K562 (cell line): Measurements from ENCODE around the gene ZEB2. TPM values are rescaled to one million over a fixed set of nuclear protein-coding genes. Genes with fewer than 3 reads are reported as not detected.

Experiments
- ATAC-seq: fragments of 200-7000 bp; cut with Tn5 transposase; 3 replicates; pipeline ENCODE4 v1.9.1; 2020; ENCODE audit warnings: moderate library complexity
- BruUV-seq: library from RNA; stranded (reverse); fragments of 400-500 nt; replicated peaks from 2 replicates; lab custom pipeline; 2021; lab: Mats Ljungman, UMichigan
- CTCF ChIA-PET: fragments of 300-600 bp; formaldehyde crosslinking; extraction: SDS; loops from one replicate; lab custom pipeline; 2021; ENCODE audit warnings: low intra/inter-chr PET ratio; lab: Yijun Ruan, JAX
- POLR2A ChIA-PET: fragments of 300-600, 350-650 bp; sonication (Branson Sonifier 250); formaldehyde crosslinking; extraction: SDS; loops from one replicate; lab custom pipeline; 2021; ENCODE audit warnings: antibody characterized with exemption, inconsistent platforms; lab: Yijun Ruan, JAX
- DNase-seq, 4 experiments: peaks; one replicate each; pipeline versions ENCODE4 v3.0.0 to v3.0.0-alpha.2; 2011 to 2018; ENCODE audit warnings: low spot score in 3 of 4, mixed read lengths in 3 of 4; ENCODE audit errors: extremely low read depth in 1 of 4
- FAIRE-seq: peaks from 2 replicates; lab custom pipeline; 2011; peaks lifted over from hg19 to GRCh38; lab: Jason Lieb, UNC
- H2AFZ ChIP-seq: 2 replicates; pipeline ENCODE4 v1.6.0; 2011; ENCODE audit warnings: low read depth, low read length, control low read depth, inconsistent platforms
- H3K27ac ChIP-seq: fragments of 200-600 bp; 3 replicates; pipeline ENCODE4 v1.8.0; 2011; ENCODE audit warnings: low read depth, mild to moderate bottlenecking, control low read depth, inconsistent platforms, low read length, moderate library complexity, mixed read lengths; ENCODE audit errors: extremely low read depth
- H3K27me3 ChIP-seq, 2 experiments: fragments of 300-600 bp in 1 of 2; 2 replicates in 1 of 2; 3 replicates in 1 of 2; pipeline versions ENCODE4 v1.6.0 to v1.8.0; 2011; ENCODE audit warnings: inconsistent platforms in 2 of 2, low read length in 2 of 2, mild to moderate bottlenecking in 1 of 2, mixed read lengths in 1 of 2, moderate library complexity in 1 of 2; ENCODE audit not compliant: control insufficient read depth in 2 of 2, insufficient read depth in 2 of 2
- H3K36me3 ChIP-seq: fragments of 300-600 bp; 3 replicates; pipeline ENCODE4 v1.8.0; 2011; ENCODE audit warnings: mild to moderate bottlenecking, low read length, inconsistent platforms; ENCODE audit not compliant: control insufficient read depth, insufficient read depth
- H3K4me1 ChIP-seq, 2 experiments: fragments of 200-600 bp in 1 of 2; replicated peaks in 1 of 2; 2 replicates in 1 of 2; 3 replicates in 1 of 2; pipeline versions ENCODE4 v1.5.1 to v1.8.0; 2011; ENCODE audit warnings: inconsistent platforms in 2 of 2, low read length in 2 of 2, mild to moderate bottlenecking in 1 of 2, mixed read lengths in 1 of 2, moderate library complexity in 1 of 2; ENCODE audit not compliant: control insufficient read depth in 2 of 2, insufficient read depth in 2 of 2
- H3K4me2 ChIP-seq: 2 replicates; pipeline ENCODE4 v1.6.1; 2011; ENCODE audit warnings: low read length, control low read depth, inconsistent platforms, mixed read lengths; ENCODE audit not compliant: insufficient read depth
- H3K4me3 ChIP-seq: fragments of 200-600 bp; sonication (generic), shearing (Covaris generic); 2 replicates; pipeline ENCODE4 v1.5.1; 2016; ENCODE audit warnings: control low read depth, inconsistent platforms
- H3K79me2 ChIP-seq: fragments of 200-600 bp; 3 replicates; pipeline ENCODE4 v1.8.0; 2011; ENCODE audit warnings: low read length, inconsistent platforms; ENCODE audit not compliant: control insufficient read depth, insufficient read depth
- H3K9ac ChIP-seq, 2 experiments: 2 replicates each; pipeline versions ENCODE4 v1.6.0 to v1.6.1; 2011; ENCODE audit warnings: low read depth in 2 of 2, low read length in 2 of 2, control low read depth in 1 of 2, inconsistent platforms in 1 of 2, mild to moderate bottlenecking in 1 of 2, mixed read lengths in 1 of 2; ENCODE audit not compliant: insufficient read depth in 1 of 2
- H3K9me1 ChIP-seq: one replicate; pipeline ENCODE4 v1.6.0; 2011; ENCODE audit warnings: inconsistent platforms, mild to moderate bottlenecking, low read length, moderate library complexity; ENCODE audit not compliant: control insufficient read depth, insufficient read depth
- H3K9me3 ChIP-seq: replicated peaks from 2 replicates; pipeline ENCODE4 v1.5.1; 2011; ENCODE audit warnings: low read depth, low read length, inconsistent platforms; ENCODE audit not compliant: control insufficient read depth, insufficient read depth
- H4K20me1 ChIP-seq: replicated peaks from 2 replicates; pipeline ENCODE4 v1.6.1; 2011; ENCODE audit warnings: low read length, inconsistent platforms, mixed read lengths; ENCODE audit not compliant: control insufficient read depth, insufficient read depth
- GTF2F1 ChIP-seq: IDR thresholded peaks from 2 replicates; pipeline ENCODE4 v1.6.1; 2011; ENCODE audit warnings: low read depth, low read length, improper control_type of control experiment
- ILF3 ChIP-seq: fragments of 450-650 bp; IDR thresholded peaks from 2 replicates; pipeline ENCODE4 v1.6.1; 2018; ENCODE audit warnings: antibody characterized with exemption, mild to moderate bottlenecking, moderate library complexity, borderline replicate concordance
- MXD1 ChIP-seq: fragments of 250-450 bp; sonication (Bioruptor Pico); IDR thresholded peaks from 2 replicates; pipeline ENCODE4 v1.8.0; 2021; ENCODE audit warnings: borderline replicate concordance, mild to moderate bottlenecking, moderate library complexity; ENCODE audit not compliant: poor library complexity, severe bottlenecking
- TCF7L2 ChIP-seq: fragments of 150-350 bp; IDR thresholded peaks from 2 replicates; pipeline ENCODE4 v1.6.1; 2016; ENCODE audit warnings: low read depth, mild to moderate bottlenecking, low read length, moderate library complexity
- THAP7 ChIP-seq: fragments of 250-450 bp; sonication (Bioruptor Pico); IDR thresholded peaks from 2 replicates; pipeline ENCODE4 v1.5.0; 2021
- ZNF512 ChIP-seq: IDR thresholded peaks from 2 replicates; pipeline ENCODE4 v1.6.1; 2016; ENCODE audit warnings: missing genetic modification characterization, missing compliant biosample characterization
- WGBS: fragments of 100-300 bp; shearing (Covaris generic); methylation state at CpG from one replicate; pipeline ENCODE4 v1.1.6; 2016; ENCODE audit warnings: low coverage, mixed read lengths; ENCODE audit not compliant: insufficient coverage; ENCODE audit errors: missing lambda C conversion rate; 5-methylcytosine and 5-hydroxymethylcytosine counted together
- in situ Hi-C: fragments of 300-500 bp; cut with MboI; formaldehyde crosslinking; loops from 4 replicates; pipeline ENCODE4 v1.15.0; 2018; ENCODE audit warnings: inconsistent platforms, mixed read lengths
- intact Hi-C: fragments of 100-400 bp; cut with micrococcal nuclease; formaldehyde crosslinking; loops from 2 replicates; pipeline ENCODE4 v1.14.2; 2022
- polyA plus RNA-seq, 8 experiments: library from polyadenylated mRNA; depleted of rRNA in 4 of 8; stranded (reverse) in 5 of 8; unstranded in 3 of 8; fragments of >200 nt; fragmentation: Nextera tagmentation in 2 of 8; fragmentation: Illumina TruSeq in 1 of 8; extraction: Ambion mirVana in 2 of 8; extraction: Trizol in 1 of 8; gene quantifications; 2 replicates each; pipeline versions ENCODE4 v1.2.1 to v1.2.3, GENCODE V29; 2011 to 2014; ENCODE audit warnings: inconsistent platforms in 1 of 8, missing spikeins in 1 of 8
- total RNA-seq, 7 experiments: library from RNA; depleted of rRNA in 6 of 7; stranded (reverse); fragments of >200 nt in 6 of 7; fragmentation: Illumina TruSeq in 2 of 7; extraction: Trizol in 2 of 7; gene quantifications; 2 replicates each; pipeline versions ENCODE4 v1.2.1 to v1.2.3, GENCODE V29; 2011 to 2021; ENCODE audit warnings: low replicate concordance in 1 of 7

Gene ZEB2
- total and polyA plus RNA-seq, 9 of the 15 experiments (the other 6 are each of a cell fraction or from before 2014, with no cell fraction given) = 15.1 to 113 (median 72.3) TPM

GRCh38 chr2:144529841-144530240, 9.9 kb upstream of the ZEB2 start:
- in situ Hi-C loops = no loop called here
- no peak for FAIRE-seq
- Histone ChIP-seq H3K4me1 (peaks cover 3 to 6% of the 10 kb centered on the region in 2 experiments; a peak in 4 of 5 replicates), H4K20me1 (no peaks in the 10 kb centered on the region), H3K4me3 (no peak overlapping the region), H3K9me3 (no peaks in the 10 kb centered on the region), H3K9ac (no peak overlapping the region), H3K79me2 (no peaks in the 10 kb centered on the region), H3K27ac (no peak overlapping the region), H3K4me2 (no peak overlapping the region), H3K36me3 (no peaks in the 10 kb centered on the region), H3K27me3 (no peaks in the 10 kb centered on the region), H2AFZ (peak overlapping the region; percentile 40; the same call in 1 of the 2 replicates), H3K9me1 (no peaks in the 10 kb centered on the region)
- no peak for DNase-seq
- TF ChIP-seq ZNF512 (no peak), ILF3 (no peak)
- intact Hi-C loops = loop anchor here (10.0 kb wide), 3 partner anchors 175 to 515 kb away; no protein-coding TSS in a partner anchor
- ATAC-seq = peak; percentile 51
- WGBS = 63% methylated on average over 1 of the region's 1 CpG
- BruUV-seq = no TSS peak
- POLR2A ChIA-PET = interaction anchor here (1.2 to 1.4 kb wide), 2 partner anchors 9 to 13 kb away, joined by 3 to 4 read pairs; no protein-coding TSS in a partner anchor
- CTCF ChIA-PET = no interaction called here

- CTCF ChIA-PET = no interaction called here
- no peaks in the 10 kb centered on the region for H3K27me3 ChIP-seq
- POLR2A ChIA-PET = no interaction called here
- intact Hi-C loops = loop anchor here (10.0 kb wide), 3 partner anchors 177 to 517 kb away; no protein-coding TSS in a partner anchor
- FAIRE-seq (no peak), ATAC-seq (no peak), DNase-seq (no peak)
- peaks cover 4 to 8% of the 10 kb centered on the region in 2 experiments; a peak in 4 of 5 replicates for H3K4me1 ChIP-seq
- no peak overlapping the region; a peak in 1 of 4 replicates for H3K9ac ChIP-seq
- H2AFZ ChIP-seq = peak overlapping the region; percentile 38; the same call in 1 of the 2 replicates
- H3K27ac ChIP-seq = no peak overlapping the region
- no peak overlapping the region for H3K4me2 ChIP-seq
- H3K9me3 ChIP-seq = no peaks in the 10 kb centered on the region
- BruUV-seq = no TSS peak
- H3K9me1 ChIP-seq = no peaks in the 10 kb centered on the region
- no peak overlapping the region for H3K4me3 ChIP-seq
- no peaks in the 10 kb centered on the region for H4K20me1 ChIP-seq
- 56% methylated on average over 2 of the region's 2 CpGs for WGBS
- H3K79me2 ChIP-seq = peaks cover 6% of the 10 kb centered on the region; the same call in 2 of the 3 replicates
- in situ Hi-C loops = no loop called here
- H3K36me3 ChIP-seq = no peaks in the 10 kb centered on the region
- no peak for TF ChIP-seq GTF2F1
- TF ChIP-seq TCF7L2 = no peak
- no peak for TF ChIP-seq MXD1 (CRISPR knock-in tag)
- no peak for TF ChIP-seq ZNF512
- TF ChIP-seq THAP7 = no peak
These were observed 8.2 kb upstream of the ZEB2 start for GRCh38 chr2:144528108-144528507.
